GM19328 (cell line): ENCODE measurements around the gene RGL4.

Source experiments
- ATAC-seq: cut with Tn5 transposase; IDR thresholded peaks from one replicate; pipeline ENCODE4 v1.9.1; 2021; ENCODE audit warnings: mild to moderate bottlenecking, moderate library complexity; ENCODE audit not compliant: unreplicated experiment

RGL4 gene

DNA sequence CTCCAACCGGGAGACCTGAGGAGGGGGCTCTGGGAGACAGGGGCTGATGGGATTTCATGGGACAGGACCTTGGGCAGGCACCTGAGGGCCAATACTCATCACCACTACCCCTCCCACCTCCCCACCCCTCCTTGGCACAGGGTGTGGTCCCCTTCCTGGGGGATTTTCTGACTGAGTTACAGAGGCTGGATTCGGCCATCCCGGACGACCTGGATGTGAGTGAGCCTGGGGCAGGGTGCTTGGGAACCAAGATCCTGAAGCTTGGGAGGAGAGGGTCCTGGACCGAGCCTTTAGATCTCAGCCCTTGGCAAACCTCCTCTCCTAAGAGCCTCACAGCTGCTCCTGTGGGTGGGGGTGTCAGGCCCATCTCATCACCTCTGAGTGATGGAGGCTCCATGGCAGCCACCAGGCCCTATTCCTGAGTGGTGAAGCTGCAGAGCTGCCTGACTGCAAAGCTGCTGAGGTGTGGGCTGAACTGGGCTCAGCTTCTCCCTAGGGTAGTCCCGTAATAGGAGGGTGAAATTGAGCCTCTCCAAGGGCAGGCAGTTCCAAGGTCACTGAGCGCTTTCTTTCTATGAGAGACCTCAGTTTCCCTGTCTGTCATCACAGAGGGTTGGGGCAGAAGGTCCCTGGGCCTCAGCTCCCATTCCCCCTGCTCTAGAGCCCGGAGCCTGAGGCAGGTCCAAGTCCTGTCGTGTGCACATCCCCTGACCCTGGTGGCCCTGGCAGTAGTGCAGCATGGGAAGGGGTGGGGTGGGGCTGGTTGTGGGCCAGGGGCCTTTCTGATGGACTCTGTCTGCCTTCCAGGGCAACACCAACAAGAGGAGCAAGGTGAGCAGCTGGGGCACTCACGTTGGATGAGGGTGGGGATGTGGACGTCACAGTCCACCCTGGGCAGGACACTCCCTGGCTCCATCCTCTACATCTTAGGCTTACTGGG lies 6.5 kb downstream of the RGL4 start:
- no peak for ATAC-seq

DNA sequence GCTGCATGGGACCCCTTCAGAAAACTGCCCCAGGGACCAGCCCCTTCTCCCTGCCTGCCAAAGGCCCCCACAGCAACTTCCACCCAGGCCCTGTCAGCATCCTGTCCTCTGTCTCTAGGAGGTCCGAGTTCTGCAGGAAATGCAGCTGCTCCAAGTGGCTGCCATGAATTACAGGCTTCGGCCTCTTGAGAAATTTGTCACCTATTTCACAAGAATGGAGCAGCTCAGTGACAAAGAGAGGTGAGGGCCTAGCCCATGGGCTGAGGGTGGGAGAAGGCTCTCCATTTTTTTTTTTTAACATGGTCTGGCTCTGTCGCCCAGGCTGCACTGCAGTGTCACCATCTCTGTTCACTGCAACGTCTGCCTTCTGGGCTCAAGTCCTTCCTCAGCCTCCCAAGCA lies 7.3 kb downstream of the RGL4 start:
- no peak for ATAC-seq

DNA sequence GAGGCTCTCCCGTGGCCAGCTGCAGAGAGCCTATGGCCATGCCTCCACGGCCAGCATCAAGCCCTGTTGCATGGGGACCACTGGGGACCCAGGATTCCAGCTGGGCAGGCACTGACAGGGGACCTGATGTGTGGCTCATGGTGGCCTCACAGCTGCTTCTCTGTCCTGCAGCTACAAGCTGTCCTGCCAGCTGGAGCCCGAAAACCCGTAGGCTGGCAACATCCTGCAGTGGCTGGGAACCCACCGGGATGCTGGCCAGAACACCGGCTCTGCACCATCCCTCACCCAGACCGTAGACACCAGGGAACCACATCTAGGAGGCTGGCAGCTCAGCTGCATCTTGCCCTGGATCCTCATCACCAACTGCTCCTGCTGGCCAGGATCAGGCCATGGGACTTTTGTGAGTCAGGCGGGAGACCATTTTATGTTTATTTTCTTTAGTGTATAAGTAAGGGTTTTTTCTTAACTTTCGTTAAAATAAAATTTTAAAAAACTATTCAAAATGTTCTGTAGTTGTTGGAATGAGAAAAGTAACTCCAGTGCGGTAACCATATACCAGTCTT lies 7.9 kb downstream of the RGL4 start:
- no peak for ATAC-seq

DNA sequence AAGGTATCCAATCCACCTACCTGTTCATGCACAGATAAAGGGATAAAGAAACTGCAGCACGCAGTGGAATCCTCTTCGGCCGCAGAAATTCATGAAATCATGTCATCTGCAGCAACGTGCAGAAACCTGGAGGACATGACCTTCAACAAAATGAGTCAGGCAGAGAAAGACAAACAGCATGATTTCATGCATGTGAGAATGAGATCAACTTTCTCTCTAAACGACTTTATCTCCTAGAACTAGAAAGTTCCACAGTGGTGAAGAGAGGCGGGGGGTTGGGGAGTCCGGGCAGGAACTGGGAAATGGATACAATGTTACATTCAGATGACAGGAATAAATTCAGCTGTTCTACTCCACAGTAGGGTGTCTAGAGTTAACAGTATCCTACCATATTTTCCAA lies 9.9 kb downstream of the RGL4 start:
- no peak for ATAC-seq

DNA sequence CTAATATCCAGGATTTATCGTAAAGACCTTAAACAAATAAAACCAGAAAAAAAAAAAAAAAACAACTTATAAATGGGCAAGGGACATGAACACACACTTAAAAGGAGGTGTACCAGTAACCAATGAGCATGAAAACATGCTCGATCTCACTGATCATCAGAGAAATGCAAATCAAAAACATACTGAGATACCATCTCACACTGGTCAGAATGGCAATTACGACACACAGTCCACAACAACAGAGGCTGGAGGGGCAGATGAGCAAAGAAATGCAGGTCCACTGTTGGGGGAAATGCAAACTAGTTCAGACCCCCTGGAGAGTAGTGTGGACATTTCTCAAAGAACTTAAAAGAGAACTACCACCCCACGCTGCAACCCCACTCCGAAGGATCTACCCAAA lies 13.2 kb downstream of the RGL4 start:
- no peak for ATAC-seq

DNA sequence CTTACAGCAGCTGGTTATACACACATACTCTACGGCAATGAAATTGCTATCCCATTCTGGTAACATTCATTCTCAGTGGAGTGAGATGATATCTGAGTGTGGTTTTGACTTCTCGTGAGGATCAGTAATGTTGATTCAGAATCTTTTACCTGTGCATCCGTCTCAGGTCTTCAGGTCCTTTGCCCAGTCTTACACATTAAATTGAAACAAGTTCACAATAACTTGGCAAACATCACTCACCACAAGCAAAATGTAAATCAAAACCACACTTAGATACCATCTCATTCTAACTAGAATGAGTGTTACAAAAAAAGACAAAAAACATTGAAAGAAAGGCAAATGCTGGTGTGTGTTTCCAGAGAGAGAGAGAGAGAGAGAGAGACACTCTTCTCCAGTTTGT lies 14.0 kb downstream of the RGL4 start:
- no peak for ATAC-seq

DNA sequence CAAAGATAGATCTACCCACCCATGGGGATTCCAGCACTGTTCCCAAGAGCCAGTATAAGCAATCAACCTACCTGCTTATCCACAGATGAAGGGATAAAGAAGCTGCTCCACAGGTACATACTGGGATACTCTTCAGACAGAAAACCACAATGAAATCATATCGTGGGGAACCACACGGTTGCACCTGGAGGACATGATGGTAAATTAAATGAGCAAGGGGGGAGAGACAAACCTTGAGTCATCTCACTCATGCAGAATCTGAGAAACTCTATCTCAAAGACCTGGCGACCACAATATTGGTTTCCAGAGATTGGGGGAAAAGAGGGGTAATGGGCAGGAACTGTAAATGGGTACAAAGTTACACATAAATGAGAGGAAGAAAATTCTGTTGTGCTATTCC lies 14.5 kb downstream of the RGL4 start:
- no peak for ATAC-seq

DNA sequence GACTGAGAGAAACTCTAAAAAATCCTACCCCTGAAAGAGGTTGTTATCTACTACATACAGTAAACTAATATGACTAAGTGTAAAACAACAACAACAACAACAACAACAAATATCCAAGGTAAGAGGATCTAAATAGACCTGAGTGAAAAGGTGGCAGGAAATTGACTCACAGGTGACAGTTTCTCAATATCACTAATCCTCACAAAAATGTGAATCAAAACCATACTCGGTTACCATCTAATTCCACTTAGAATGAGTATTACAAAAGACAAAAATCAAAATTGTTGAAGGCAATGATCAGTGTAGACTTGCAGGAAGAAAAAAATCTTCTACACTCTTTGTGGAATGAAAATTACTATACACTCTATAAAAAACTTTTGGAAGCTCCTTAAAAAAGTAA lies 17.5 kb downstream of the RGL4 start:
- ATAC-seq = no peak

DNA sequence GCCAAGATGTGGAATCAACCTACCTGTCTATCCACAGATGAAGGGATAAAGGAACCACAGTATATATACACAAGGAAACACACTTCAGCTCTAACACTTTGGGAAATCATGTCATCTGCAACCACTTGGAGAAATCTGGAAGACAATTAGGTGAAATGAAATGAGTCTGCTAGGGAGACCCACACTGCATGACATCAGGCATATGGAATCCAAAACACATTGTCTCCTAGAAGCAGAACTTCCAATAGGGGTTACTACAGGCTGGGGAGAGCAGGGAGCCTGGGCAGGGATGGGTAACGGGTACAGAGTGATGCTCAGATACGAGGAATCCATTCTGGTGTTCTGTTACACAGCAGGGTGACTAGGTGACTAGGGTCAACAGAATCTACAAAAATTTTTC lies 18.3 kb downstream of the RGL4 start:
- ATAC-seq = no peak

DNA sequence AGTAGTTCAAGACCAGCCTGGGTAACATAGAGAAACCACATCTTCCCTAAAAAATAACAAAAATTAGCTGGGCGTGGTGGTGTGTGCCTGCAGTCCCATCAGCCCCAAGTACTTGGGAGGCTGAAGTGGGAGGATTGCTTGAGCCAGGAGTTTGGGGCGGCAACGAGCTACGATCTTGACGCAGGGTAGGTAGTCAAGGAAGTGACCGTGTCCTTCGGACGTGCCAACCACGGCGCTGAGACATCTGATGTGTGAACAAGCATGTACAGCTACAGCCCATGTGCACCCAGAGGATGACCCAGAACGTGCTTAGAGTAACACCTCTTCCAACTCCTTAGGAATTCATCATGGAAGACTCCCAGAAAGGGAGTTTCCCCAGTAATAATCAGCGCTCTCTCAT lies 21.4 kb downstream of the RGL4 start:
- ATAC-seq = no peak

DNA sequence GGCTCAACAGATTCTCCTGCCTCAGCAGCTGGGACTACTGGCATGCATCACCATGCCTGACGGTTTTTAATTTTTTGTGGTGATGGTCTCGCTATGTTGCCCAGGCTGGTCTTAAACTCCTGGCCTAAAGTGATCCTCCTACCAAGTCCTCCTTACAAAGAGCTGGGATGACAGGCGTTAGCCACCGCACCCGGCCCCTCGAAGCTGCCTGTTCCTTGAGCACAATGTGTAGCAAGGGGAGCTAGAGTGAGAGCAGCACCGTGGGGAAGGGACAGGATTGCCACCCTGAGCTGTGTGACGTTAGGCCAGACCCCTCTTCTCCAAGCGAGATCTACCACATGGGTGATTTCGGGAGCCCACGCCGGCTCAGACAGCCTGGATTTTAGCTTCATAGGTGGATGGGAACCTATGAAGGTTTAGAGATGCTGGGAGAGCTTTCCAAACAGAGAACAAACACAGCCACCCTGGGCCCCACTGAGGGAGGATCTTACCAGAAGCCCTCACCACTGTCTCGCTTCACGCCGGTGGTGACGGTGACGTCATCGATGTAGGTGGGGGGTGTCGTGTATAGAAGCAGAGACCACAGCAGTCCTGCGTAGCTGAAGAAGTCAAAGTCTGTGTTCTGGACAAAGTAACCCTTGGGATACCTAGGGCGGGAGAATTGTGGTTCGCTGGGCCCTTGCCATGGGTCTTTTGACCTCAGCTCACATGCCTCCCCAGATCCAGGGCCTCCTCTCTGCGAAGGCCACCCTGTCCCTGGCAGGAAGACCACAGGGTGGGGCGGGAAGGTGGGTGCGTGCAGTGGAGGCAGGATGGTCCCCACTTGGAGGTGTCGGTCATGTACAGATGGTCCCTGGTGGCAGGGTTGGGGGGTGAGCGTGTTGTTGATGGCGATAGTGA lies 23.1 kb downstream of the RGL4 start:
- ATAC-seq = no peak

DNA sequence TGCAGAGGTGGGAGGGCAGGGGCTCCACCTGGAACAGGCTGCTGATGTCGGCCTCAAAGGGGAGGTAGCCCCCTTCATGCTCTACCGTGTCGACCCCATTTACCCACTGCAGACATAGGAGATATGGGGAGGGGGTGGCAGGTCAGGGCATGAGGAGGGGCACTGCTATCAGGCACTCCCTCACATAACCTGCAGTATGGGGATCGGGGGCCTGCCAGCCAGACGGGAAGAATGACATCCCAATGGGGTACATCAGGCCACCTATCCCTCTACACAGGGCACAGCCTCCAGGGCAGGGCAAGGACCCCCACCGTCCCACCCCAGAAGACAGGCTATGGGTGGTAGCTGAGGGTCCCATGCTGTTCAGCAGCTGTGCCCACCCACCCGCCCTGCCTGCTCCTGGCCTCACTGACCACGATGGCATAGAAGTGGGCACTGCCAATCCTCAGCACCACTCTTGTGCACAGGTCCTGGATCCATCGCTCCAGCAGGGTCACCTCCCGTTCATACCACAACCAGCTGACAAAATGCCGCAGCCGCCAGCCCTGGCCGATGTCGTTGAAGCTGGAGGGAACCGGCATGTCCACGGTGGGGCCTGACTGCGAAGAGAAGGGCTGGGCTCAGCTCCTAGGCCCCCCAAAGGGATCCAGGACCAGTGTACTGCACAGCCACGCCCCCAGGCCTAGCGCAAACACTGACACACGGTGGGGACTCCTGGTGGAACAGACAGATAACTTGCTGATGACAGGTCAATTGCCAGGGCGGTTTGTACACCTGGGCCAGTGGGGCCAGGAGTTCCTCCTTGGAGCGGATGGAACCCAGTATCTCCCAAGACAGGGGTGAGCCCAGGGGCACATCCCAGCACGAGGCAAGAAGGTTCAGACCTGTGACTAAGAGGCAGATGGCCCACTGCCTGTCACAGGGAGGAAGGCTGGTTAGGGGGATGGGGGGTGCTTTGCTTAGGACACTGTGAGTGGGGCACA lies 24.1 kb downstream of the RGL4 start:
- ATAC-seq = no peak

DNA sequence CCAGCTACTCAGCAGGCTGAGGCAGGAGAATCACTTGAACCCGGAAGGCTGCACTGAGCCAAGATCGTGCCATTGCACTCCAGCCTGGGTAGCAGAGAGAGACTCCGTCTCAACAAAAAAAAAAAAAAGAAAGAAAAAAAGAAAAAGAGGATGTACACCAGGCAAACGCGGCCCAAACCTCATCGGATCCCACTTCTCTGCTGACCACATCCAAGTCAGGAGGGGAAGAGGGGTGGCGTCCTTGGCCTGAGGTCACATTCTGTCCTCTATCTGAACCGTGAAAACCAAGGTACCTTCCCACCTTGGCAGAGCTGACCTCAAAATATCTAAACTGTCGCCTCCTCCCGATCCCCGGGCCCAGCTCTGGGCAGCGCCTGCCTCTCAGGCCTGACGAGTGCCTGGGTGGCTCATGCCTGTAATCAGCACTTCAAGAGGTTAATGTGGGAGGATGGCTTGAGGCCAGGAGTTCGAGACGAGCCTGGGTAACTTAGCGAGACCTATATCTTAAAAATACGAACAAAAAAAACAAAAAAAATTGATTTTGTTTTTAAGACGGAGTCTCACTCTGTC lies 25.1 kb downstream of the RGL4 start:
- no peak for ATAC-seq

DNA sequence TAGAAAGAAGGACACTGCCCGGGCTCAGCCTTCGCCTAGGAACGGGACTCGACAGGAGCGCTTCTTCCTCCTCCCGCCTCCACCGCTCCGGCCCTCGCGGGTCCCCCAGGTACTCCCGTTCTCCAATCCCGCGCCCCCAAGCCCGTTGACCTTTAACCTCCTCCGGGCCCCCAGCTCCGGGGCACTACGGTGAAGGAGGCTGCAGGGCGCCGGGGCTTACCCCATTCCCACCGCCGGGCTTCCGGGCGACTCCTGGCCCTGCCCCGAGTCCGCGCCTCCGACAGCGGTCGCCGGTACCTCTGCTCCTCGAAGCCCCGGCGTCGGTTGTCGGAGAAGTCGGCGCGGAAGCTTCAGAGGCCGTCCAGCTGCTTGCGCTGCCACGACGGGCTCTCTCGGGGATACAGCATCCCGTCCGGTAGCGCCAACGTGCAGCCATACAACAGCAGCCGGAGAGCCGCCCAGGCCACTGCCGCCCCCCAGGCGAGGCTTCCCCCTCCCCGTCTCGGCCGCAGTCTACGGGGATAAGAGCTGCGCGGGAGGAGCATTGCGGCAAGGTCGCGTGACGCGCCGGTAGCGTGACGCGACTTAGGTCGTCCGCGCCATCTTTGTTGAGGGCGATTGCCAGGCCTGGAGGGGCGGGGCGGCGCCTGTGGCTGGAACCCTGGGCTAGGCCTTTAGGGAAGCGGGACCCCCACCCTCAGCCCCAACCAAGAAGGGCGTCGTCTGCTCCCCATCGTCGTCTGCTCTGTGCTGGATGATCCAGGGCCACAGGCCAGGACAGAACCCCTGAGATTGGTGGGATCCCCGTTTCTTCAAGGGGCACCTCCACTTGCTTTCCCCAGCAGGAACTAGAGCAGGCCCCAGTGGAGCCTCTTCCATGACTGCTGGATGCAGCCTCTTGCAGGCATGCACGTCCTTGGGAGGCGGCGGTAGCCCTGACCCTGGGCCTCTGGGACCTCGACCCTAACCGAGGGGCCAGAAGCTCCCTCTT lies 26.3 kb downstream of the RGL4 start:
- ATAC-seq = peak; percentile 82

DNA sequence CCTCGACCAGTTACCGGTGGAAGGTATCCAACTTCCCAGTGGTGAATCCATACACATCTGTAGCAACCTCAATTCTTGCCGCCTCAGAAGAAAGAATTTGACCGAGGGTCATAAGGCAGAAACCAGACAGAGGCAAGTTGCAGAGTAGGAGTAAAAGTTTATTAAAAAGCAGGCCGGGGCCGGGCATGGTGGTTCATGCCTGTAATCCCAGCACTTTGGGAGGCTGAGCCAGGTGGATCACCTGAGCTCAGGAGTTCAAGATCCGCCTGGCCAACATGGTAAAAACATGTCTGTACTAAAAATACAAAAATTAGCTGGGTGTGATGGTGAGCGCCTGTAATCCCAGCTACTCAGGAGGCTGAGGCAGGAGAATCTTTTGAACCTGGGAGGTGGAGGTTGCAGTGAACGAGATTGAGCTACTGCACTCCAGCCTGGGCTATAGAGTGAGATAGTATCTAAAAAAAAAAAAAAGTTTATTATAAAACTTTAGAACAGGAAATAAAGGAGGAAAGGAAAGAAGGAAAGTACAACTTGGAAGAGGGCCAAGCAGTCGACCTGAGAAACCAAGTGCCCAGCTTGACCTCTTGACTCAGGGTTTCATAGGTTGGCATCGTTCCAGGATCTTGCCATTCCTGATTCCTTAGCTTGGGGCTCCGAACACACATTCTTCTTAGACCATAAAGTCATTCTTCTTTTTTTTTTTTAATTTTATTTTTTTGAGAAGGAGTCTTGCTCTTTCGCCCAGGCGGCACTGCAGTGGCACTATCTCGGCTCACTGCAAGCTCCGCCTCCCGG lies 27.8 kb downstream of the RGL4 start:
- ATAC-seq = no peak

DNA sequence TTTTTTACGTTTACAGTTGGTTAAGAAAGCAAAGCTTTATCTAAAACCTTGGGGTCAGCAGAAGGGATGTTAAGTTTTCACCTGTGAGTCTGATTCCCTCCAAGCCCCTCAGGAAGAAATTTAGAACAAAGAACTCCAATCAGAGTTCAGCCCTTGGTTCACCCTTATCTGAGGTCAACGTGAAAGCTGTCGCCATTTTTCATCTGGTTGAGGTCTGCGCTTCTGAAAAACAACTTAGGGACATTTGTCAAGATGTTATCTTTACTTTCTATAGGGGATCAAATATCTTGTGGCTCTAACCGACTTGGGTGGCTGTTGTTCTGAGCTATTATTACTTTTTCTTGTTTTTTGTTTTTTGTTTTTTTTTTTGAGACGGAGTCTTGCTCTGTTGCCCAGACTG lies 30.0 kb downstream of the RGL4 start:
- no peak for ATAC-seq

DNA sequence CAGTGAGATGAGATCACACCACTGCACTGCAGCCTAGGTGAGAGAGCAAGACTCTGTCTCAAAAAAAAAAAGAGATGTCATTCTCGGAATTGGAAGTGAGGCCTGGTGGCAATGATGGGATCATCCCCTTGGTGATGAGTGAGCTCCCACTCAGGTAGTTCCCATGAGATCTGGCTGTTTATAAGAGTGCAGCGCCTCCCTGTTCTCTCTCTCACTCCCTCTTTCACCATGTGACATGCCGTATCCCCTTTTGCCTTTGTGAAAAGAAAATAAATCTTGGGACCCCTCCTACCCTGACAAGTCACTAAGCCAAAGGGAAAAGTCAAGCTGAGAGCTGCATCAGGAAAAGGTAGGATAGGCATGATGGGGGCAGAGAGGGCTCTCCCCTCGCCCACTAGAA lies 31.3 kb downstream of the RGL4 start:
- ATAC-seq = no peak

DNA sequence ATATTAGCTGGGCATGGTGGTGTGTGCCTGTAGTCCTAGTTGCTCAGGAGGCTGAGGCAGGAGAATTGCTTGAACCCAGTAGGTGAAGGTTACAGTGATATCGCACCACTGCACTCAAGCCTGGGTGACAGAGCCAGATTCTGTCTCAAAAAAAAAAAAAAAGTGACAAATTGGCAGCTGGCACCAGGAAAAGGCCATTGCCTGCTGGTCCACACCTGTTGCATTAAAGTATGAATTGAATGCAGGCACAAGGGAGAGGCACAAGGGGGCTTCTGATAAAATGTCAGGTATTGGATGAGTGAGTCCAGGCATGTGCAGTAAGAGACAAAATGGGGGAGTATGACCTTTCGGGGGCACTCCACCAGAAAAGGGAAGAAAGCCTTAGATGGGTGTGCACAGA lies 31.9 kb downstream of the RGL4 start:
- no peak for ATAC-seq
